Muscle of leg (tissue), 11 donors: ENCODE results near the gene WIPF2. TPM values are rescaled to one million over a fixed set of nuclear protein-coding genes. Genes with fewer than 3 reads are reported as not detected.
"Not testable (repeated sequence)": the region's sequence is repeated elsewhere in the genome, so short reads cannot be mapped to it uniquely, and the experiment has no call there.

Experiments
- DNase-seq: peaks from one replicate; pipeline ENCODE4 v3.0.0; 2013
- H3K27ac ChIP-seq: one replicate; pipeline ENCODE4 v1.5.1; 2013; ENCODE audit warnings: mild to moderate bottlenecking, low read length, control low read depth
- H3K27me3 ChIP-seq: one replicate; pipeline ENCODE4 v1.6.1; 2013; ENCODE audit warnings: low read length; ENCODE audit not compliant: control insufficient read depth, insufficient read depth
- H3K36me3 ChIP-seq: one replicate; pipeline ENCODE4 v1.6.1; 2013; ENCODE audit warnings: low read length; ENCODE audit not compliant: control insufficient read depth, insufficient read depth
- H3K4me1 ChIP-seq: one replicate; pipeline ENCODE4 v1.6.1; 2013; ENCODE audit warnings: low read length; ENCODE audit not compliant: control insufficient read depth, insufficient read depth
- H3K4me3 ChIP-seq: one replicate; pipeline ENCODE4 v1.5.1; 2013; ENCODE audit warnings: low read length, control low read depth
- H3K9me3 ChIP-seq: replicated peaks from 2 replicates; pipeline ENCODE4 v1.6.1; 2013; ENCODE audit warnings: low read depth, low read length; ENCODE audit not compliant: control insufficient read depth
- WGBS: methylation state at CpG from one replicate; pipeline ENCODE4 v1.1.5; 2013; ENCODE audit warnings: missing lambda C conversion rate; ENCODE audit not compliant: insufficient coverage; 5-methylcytosine and 5-hydroxymethylcytosine counted together
- polyA plus RNA-seq, 8 donors: library from polyadenylated mRNA; unstranded; fragments of 120-200 nt; gene quantifications; one replicate each; pipeline versions ENCODE4 v1.2.1 to v1.2.3, GENCODE V29; 2013; ENCODE audit warnings: inconsistent platforms in 1 of 8, low replicate concordance in 1 of 8; ENCODE audit not compliant: insufficient read length in 8 of 8, insufficient read depth in 1 of 8
- total RNA-seq: library from RNA; stranded (reverse); fragments of 120-200 nt; gene quantifications from one replicate; pipeline ENCODE4 v1.2.4, GENCODE V29; 2013

Gene WIPF2
- total and polyA plus RNA-seq, 9 donors: 4.6 to 18.0 (median 14.4) TPM

- H3K27ac ChIP-seq: peak overlapping the region; percentile 72
- DNase-seq: peak; percentile 79
- H3K4me3 ChIP-seq, H3K27me3 ChIP-seq, H3K9me3 ChIP-seq, H3K36me3 ChIP-seq: not testable (repeated sequence)
- peaks cover 61% of the 10 kb centered on the region for H3K4me1 ChIP-seq
- whole genome bisulfite sequencing: no CpG with 5 or more reads among the region's 5 CpGs
These were observed 85.4 kb downstream of the WIPF2 start for GRCh38 chr17:40304552-40304863.

- H3K9me3 ChIP-seq, H3K4me3 ChIP-seq, DNase-seq, H3K27me3 ChIP-seq, H3K36me3 ChIP-seq, H3K27ac ChIP-seq: not testable (repeated sequence)
- H3K4me1 ChIP-seq: peaks cover 65% of the 10 kb centered on the region
- 92% methylated on average over 3 of the region's 5 CpGs for WGBS
These were observed 85.8 kb downstream of the WIPF2 start for GRCh38 chr17:40304866-40305265.

GRCh38 chr17:40306395-40306794 lies 87.3 kb downstream of the WIPF2 start:
- no peaks in the 10 kb centered on the region for H3K9me3 ChIP-seq
- 24% methylated on average over 2 of the region's 2 CpGs for WGBS
- H3K27ac ChIP-seq: peak overlapping the region; percentile 56
- no peaks in the 10 kb centered on the region for H3K27me3 ChIP-seq
- H3K36me3 ChIP-seq: no peaks in the 10 kb centered on the region
- no peak for DNase-seq
- no peak overlapping the region for H3K4me3 ChIP-seq
- H3K4me1 ChIP-seq: peaks cover 80% of the 10 kb centered on the region

- Histone ChIP-seq H3K4me1 (peaks cover 88% of the 10 kb centered on the region), H3K4me3 (no peak overlapping the region), H3K36me3 (no peaks in the 10 kb centered on the region), H3K9me3 (no peaks in the 10 kb centered on the region), H3K27ac (peak overlapping the region; percentile 56), H3K27me3 (no peaks in the 10 kb centered on the region)
- DNase-seq: peak; percentile 77
- no CpG with 5 or more reads among the region's 10 CpGs for WGBS
These were observed 88.1 kb downstream of the WIPF2 start for GRCh38 chr17:40307001-40307730.

GRCh38 chr17:40307740-40308239 lies 88.7 kb downstream of the WIPF2 start:
- Histone ChIP-seq H3K27ac (peak overlapping the region; percentile 56), H3K4me3 (no peak overlapping the region), H3K27me3 (no peaks in the 10 kb centered on the region), H3K9me3 (no peaks in the 10 kb centered on the region), H3K4me1 (peaks cover 92% of the 10 kb centered on the region), H3K36me3 (no peaks in the 10 kb centered on the region)
- peak; percentile 48 for DNase-seq
- 13% methylated on average over 2 of the region's 3 CpGs for WGBS

GRCh38 chr17:40309031-40309948 lies 90.2 kb downstream of the WIPF2 start, which contains the start of gene RARA:
TSS of gene RARA (plus strand) at chr17:40309180. CDS start at chr17:40331219, 22,039 bp downstream.
- no peaks in the 10 kb centered on the region for H3K36me3 ChIP-seq
- H3K27ac ChIP-seq: peak within 1 kb of the TSS; percentile 94
- 1% methylated on average over 9 of the region's 20 CpGs for WGBS
- no peaks in the 10 kb centered on the region for H3K27me3 ChIP-seq
- peaks cover 91% of the 10 kb centered on the region for H3K4me1 ChIP-seq
- no peaks in the 10 kb centered on the region for H3K9me3 ChIP-seq
- H3K4me3 ChIP-seq: peak within 1 kb of the TSS; percentile 38
- peak; percentile 84 for DNase-seq

GRCh38 chr17:40309949-40310510 lies 90.9 kb downstream of the WIPF2 start:
- Histone ChIP-seq H3K27ac (peak overlapping the region; percentile 94), H3K4me3 (peak overlapping the region; percentile 38), H3K4me1 (peaks cover 91% of the 10 kb centered on the region), H3K27me3 (no peaks in the 10 kb centered on the region), H3K36me3 (no peaks in the 10 kb centered on the region), H3K9me3 (no peaks in the 10 kb centered on the region)
- DNase-seq: no peak
- WGBS: 83% methylated on average over 1 of the region's 2 CpGs

GRCh38 chr17:40310882-40311391 lies 91.8 kb downstream of the WIPF2 start:
- DNase-seq: peak; percentile 70
- H3K9me3 ChIP-seq: no peaks in the 10 kb centered on the region
- 57% methylated on average over 6 of the region's 7 CpGs for WGBS
- no peaks in the 10 kb centered on the region for H3K36me3 ChIP-seq
- no peak overlapping the region for H3K4me3 ChIP-seq
- no peaks in the 10 kb centered on the region for H3K27me3 ChIP-seq
- peak overlapping the region; percentile 94 for H3K27ac ChIP-seq
- H3K4me1 ChIP-seq: peaks cover 96% of the 10 kb centered on the region

- peaks cover 98% of the 10 kb centered on the region for H3K4me1 ChIP-seq
- H3K9me3 ChIP-seq: no peaks in the 10 kb centered on the region
- H3K27ac ChIP-seq: peak overlapping the region; percentile 94
- 60% methylated on average over 2 of the region's 2 CpGs for WGBS
- H3K4me3 ChIP-seq: no peak overlapping the region
- peak; percentile 60 for DNase-seq
- no peaks in the 10 kb centered on the region for H3K36me3 ChIP-seq
- H3K27me3 ChIP-seq: no peaks in the 10 kb centered on the region
These were observed 92.5 kb downstream of the WIPF2 start for GRCh38 chr17:40311575-40311974.
